ENCODE results near the gene ABCC6. TPM values are rescaled to one million over a fixed set of nuclear protein-coding genes. Genes with fewer than 3 reads are reported as not detected.
A peak's percentile ranks its signal among the peaks of the same experiment; 100 is the strongest.
"Not testable (repeated sequence)": the region's sequence is repeated elsewhere in the genome, so short reads cannot be mapped to it uniquely, and the experiment has no call there.

Gene ABCC6
- total and polyA plus RNA-seq, 8 donors = 10.8 to 30.6 (median 15.7) TPM

DNA sequence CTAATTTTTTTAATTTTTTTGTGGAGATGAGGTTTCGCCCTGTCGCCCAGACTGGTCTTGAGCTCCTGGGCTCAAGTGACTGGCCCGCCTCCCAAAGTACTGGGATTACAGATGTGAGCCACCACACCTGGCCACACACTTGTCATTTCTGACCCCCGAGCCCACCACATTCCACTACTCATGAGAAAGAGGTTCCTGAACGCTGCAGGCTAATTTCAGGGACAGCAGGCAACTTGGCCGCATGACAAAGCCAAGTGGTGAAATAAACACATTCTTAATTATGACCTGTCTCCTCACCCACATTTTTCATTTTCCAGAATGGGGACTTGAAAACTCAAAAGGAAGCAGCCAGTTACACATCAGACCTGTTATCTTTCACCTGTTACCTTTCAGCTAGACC is 114.5 kb downstream of the ABCC6 start:
- intact Hi-C loops (cut with DNase I) = no loop called here
- 73 to 75% methylated on average over 6 of the region's 6 CpGs for WGBS, 2 donors
- ATAC-seq = no peak
- peak overlapping the region in 3 of 4 donors; percentile 33 to 74 (median 55) for H3K27ac ChIP-seq
- no peaks in the 10 kb centered on the region for H3K9me3 ChIP-seq
- no peaks in the 10 kb centered on the region for H3K27me3 ChIP-seq
- H3K4me3 ChIP-seq = no peak overlapping the region
- peaks cover 0 to 17% (median 3%) of the 10 kb centered on the region in 3 donors for H3K36me3 ChIP-seq
- TF ChIP-seq, protein P1, sequence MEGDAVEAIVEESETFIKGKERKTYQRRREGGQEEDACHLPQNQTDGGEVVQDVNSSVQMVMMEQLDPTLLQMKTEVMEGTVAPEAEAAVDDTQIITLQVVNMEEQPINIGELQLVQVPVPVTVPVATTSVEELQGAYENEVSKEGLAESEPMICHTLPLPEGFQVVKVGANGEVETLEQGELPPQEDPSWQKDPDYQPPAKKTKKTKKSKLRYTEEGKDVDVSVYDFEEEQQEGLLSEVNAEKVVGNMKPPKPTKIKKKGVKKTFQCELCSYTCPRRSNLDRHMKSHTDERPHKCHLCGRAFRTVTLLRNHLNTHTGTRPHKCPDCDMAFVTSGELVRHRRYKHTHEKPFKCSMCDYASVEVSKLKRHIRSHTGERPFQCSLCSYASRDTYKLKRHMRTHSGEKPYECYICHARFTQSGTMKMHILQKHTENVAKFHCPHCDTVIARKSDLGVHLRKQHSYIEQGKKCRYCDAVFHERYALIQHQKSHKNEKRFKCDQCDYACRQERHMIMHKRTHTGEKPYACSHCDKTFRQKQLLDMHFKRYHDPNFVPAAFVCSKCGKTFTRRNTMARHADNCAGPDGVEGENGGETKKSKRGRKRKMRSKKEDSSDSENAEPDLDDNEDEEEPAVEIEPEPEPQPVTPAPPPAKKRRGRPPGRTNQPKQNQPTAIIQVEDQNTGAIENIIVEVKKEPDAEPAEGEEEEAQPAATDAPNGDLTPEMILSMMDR (IDR thresholded peaks at IDR 0.05) = no peak
- peaks cover 0 to 3% (median 0%) of the 10 kb centered on the region in 3 donors for H3K4me1 ChIP-seq
- no peak for FAIRE-seq
- no peak for DNase-seq

DNA sequence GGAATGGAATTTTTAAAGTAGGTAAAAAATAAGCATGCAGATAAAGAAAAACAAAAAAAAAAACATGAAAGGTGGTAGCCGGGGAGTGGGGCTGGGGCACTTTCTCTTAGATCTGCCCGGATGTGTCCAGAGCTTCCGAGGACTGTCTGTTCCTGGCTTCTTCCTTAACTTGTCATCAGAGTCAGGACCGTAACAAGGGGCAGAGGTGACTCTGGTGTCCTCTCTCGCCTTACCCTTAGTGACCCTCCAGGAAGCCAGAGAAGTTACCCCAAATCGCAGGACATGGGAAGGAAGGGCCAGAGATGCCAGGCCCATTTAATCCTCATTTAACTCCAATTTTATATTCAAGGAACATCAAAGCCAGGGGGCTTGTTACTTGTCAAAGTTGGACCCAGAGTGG is 115.5 kb downstream of the ABCC6 start:
- H3K36me3 ChIP-seq = peaks cover 0 to 10% (median 3%) of the 10 kb centered on the region in 3 donors
- TF ChIP-seq, protein P1 (IDR thresholded peaks at IDR 0.05) = no peak
- ATAC-seq = no peak
- no peak for FAIRE-seq
- H3K4me1 ChIP-seq = peaks cover 0 to 3% (median 0%) of the 10 kb centered on the region in 3 donors
- intact Hi-C loops (cut with DNase I) = no loop called here
- no peak for DNase-seq
- no peaks in the 10 kb centered on the region for H3K27me3 ChIP-seq
- no peak overlapping the region for H3K27ac ChIP-seq
- no peaks in the 10 kb centered on the region for H3K9me3 ChIP-seq
- no peak overlapping the region for H3K4me3 ChIP-seq
- 81 to 84% methylated on average over 6 of the region's 6 CpGs for WGBS, 2 donors

DNA sequence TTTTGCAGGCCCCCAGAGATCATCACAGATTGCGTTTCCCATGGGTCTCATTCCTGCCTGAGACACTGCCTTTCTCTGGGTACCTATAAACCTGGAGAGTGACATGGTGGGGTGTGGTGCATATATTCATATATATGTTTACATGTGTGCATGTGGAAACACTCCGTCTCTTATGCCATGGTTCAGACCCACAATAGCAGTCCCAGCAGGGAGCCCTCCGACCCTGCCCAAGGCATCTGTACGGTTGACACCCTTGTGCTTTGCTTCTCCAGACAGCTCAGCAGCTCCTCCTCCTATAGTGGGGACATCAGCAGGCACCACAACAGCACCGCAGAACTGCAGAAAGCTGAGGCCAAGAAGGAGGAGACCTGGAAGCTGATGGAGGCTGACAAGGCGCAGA is 116.8 kb downstream of the ABCC6 start:
- TF ChIP-seq, protein P1 (IDR thresholded peaks at IDR 0.05) = no peak
- WGBS, 2 donors = 93 to 95% methylated on average over 6 of the region's 6 CpGs
- ATAC-seq (no peak), DNase-seq (no peak), FAIRE-seq (no peak)
- Histone ChIP-seq H3K27me3 (no peaks in the 10 kb centered on the region), H3K4me3 (no peak overlapping the region), H3K4me1 (peaks cover 0 to 3% (median 0%) of the 10 kb centered on the region in 3 donors), H3K27ac (no peak overlapping the region), H3K36me3 (no peaks in the 10 kb centered on the region), H3K9me3 (no peaks in the 10 kb centered on the region)
- intact Hi-C loops (cut with DNase I) = no loop called here

DNA sequence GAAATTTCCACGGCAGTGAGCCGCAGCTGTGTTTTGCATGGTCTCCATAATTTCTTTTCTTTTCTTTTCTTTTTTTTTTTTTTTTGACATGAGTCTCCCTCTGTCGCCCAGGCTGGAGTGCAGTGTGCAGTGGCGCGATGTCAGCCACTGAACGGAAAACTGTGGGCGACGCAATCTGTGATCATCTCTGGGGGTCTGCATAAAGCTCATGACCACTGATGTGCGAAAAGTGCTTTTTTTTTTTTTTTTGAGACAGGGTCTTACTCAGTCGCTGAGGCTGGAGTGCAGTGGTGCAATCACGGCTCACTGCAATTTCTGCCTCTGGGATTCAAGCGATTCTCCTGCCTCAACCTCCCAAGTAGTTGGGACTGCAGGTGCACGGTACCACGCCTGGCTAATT is 117.6 kb downstream of the ABCC6 start:
- Histone ChIP-seq H3K4me3 (no peak overlapping the region), H3K27me3 (no peaks in the 10 kb centered on the region), H3K36me3 (no peaks in the 10 kb centered on the region), H3K27ac (no peak overlapping the region), H3K9me3 (no peaks in the 10 kb centered on the region), H3K4me1 (peaks cover 0 to 3% (median 0%) of the 10 kb centered on the region in 3 donors)
- intact Hi-C loops (cut with DNase I) = no loop called here
- peak in 1 of 6 donors; percentile 12 for DNase-seq
- no peak for ATAC-seq
- TF ChIP-seq, protein P1 (IDR thresholded peaks at IDR 0.05) = no peak
- WGBS, 2 donors = 91 to 95% methylated on average over 14 of the region's 14 CpGs
- no peak for FAIRE-seq

DNA sequence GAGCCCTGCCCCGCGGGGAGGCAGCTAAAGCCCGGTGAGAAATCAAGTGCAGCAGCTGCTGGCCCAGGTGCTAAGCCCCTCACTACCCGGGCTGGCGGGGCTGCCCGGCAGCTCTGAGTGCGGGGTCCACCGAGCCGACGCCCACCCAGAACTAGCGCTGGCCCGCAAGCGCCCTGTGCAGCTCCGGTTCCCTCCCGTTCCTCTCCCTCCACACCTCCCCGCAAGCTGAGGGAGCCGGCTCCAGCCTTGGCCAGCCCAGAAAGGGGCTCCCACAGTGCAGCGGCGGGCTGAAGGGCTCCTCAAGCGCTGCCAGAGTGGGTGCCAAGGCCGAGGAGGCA is 118.5 kb downstream of the ABCC6 start:
- H3K27me3 ChIP-seq; H3K4me3 ChIP-seq; H3K36me3 ChIP-seq; H3K27ac ChIP-seq; H3K4me1 ChIP-seq; FAIRE-seq; intact Hi-C loops (cut with DNase I); DNase-seq; H3K9me3 ChIP-seq; ATAC-seq: not testable (repeated sequence)
- WGBS, 2 donors = 94 to 96% methylated on average over 19 to 21 of the region's 21 CpGs

DNA sequence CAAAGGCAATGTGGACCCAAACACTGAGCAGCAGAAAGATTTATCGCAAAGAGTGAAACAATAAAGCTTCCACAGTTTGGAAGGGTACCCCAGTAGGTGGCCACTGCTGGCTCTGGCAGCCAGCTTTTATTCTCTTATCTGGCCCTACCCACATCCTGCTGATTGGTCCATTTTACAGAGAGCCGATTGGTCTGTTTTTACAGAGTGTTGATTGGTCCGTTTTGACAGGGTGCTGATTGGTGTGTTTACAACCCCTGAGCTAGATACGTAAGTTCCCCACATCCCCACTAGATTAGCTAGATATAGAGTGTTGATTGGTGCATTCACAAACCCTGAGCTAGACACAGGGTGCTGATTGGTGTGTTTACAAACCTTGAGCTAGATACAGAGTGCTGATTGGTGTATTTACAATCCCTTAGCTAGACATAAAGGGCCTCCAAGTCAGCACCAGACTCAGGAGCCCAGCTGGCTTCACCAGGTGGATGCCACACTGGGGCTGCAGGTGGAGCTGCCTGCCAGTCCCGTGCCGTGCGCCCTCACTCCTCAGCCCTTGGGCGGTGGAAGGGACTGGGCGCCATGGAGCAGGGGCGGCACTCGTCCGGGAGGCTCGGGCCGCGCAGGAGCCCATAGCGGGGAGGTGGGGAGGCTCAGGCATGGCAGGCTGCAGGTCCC is 119.0 kb downstream of the ABCC6 start:
- 91% methylated on average over 16 of the region's 16 CpGs for WGBS, 2 donors
- H3K27ac ChIP-seq; H3K27me3 ChIP-seq; H3K4me3 ChIP-seq; ATAC-seq; intact Hi-C loops (cut with DNase I); H3K4me1 ChIP-seq; H3K36me3 ChIP-seq; H3K9me3 ChIP-seq; FAIRE-seq: not testable (repeated sequence)
- peak in 1 of 6 donors; percentile 56 for DNase-seq

Data from pancreas (tissue), 10 donors.